Central memory CD8-positive, alpha-beta T cell (primary cell): ENCODE results near the gene TGM6.

Experiments used
- ATAC-seq: fragments of 150-1000 bp; cut with Tn5 transposase; replicated peaks from 2 replicates; pipeline ENCODE4 v1.10.0; 2022; ENCODE audit warnings: mild to moderate bottlenecking, moderate FRiP score, moderate number of reproducible peaks; ENCODE audit not compliant: poor library complexity, severe bottlenecking; ENCODE audit errors: extremely low read depth
- DNase-seq, 2 donors: peaks; one replicate each; pipeline ENCODE4 v3.0.0; 2021; ENCODE audit warnings: low spot score in 2 of 2
- H3K27ac Mint-ChIP-seq: one replicate; pipeline ENCODE4 v1.8.0; 2022; ENCODE audit warnings: low read depth, mild to moderate bottlenecking, moderate library complexity, mixed read lengths
- H3K27me3 Mint-ChIP-seq: one replicate; pipeline ENCODE4 v1.8.0; 2022; ENCODE audit warnings: mixed read lengths
- H3K36me3 Mint-ChIP-seq: one replicate; pipeline ENCODE4 v1.8.0; 2022; ENCODE audit warnings: mild to moderate bottlenecking, moderate library complexity, mixed read lengths; ENCODE audit not compliant: insufficient read depth
- H3K4me1 Mint-ChIP-seq: one replicate; pipeline ENCODE4 v1.8.0; 2022; ENCODE audit warnings: mixed read lengths
- H3K4me3 Mint-ChIP-seq: one replicate; pipeline ENCODE4 v1.8.0; 2022; ENCODE audit warnings: mild to moderate bottlenecking, moderate library complexity, mixed read lengths
- H3K9me3 Mint-ChIP-seq: one replicate; pipeline ENCODE4 v1.8.0; 2022; ENCODE audit warnings: mixed read lengths

Gene TGM6

DNA sequence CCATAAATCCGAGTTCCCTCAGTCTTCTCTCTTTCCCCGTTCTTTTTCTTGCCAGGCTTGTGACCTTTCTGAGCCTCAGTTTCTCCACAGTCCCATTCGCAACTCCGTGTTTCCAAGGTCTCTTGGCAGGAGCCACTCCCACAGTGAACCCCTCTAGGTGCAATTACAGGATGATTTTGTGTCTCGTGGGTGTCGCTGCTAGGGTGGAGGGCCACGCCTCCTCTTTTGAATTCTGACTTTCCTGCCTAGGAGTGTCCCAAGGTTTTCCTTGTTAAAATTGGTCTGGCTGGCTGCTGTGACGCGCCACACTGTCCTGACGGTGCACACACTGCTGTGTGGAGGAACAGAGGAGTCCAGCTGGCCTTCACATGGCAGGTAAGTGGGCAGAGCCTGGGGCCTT, at the start of gene TGM6:
Gene TGM6 (plus strand): TSS at position 301 of the 400 bp plus-strand sequence. CDS start 68 bp downstream, at position 369.
- H3K27ac Mint-ChIP-seq = no peak within 1 kb of the TSS
- no peak for ATAC-seq
- H3K4me3 Mint-ChIP-seq = peak within 1 kb of the TSS; percentile 61
- H3K9me3 Mint-ChIP-seq = no peaks in the 10 kb centered on the region
- DNase-seq = no peak
- no peaks in the 10 kb centered on the region for H3K27me3 Mint-ChIP-seq
- peaks cover 2% of the 10 kb centered on the region for H3K36me3 Mint-ChIP-seq
- peaks cover 44% of the 10 kb centered on the region for H3K4me1 Mint-ChIP-seq

DNA sequence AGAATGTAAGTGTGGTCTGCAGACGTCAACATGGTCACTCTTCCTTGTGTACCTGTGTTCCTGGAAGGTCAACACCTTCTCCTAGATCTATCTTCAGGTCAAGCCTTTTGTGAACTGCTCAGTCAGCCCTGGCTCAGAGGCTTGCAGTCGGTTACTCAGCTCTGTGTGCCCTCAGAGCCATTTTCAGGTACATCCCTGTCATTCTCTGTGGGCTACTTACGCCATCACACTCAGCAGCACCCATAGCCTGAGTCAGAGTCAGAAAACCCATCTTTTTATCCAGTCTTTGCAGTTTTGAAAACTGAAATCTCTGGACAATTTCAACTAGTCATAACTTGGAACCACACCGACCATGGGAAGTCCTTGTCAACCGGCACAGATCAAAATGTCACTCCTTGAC, 49.6 kb upstream of the TGM6 start:
- H3K36me3 Mint-ChIP-seq = no peaks in the 10 kb centered on the region
- H3K27ac Mint-ChIP-seq = no peak overlapping the region
- peaks cover 58% of the 10 kb centered on the region for H3K27me3 Mint-ChIP-seq
- no peaks in the 10 kb centered on the region for H3K9me3 Mint-ChIP-seq
- H3K4me3 Mint-ChIP-seq = no peak overlapping the region
- H3K4me1 Mint-ChIP-seq = no peaks in the 10 kb centered on the region
- DNase-seq (no peak), ATAC-seq (no peak)

DNA sequence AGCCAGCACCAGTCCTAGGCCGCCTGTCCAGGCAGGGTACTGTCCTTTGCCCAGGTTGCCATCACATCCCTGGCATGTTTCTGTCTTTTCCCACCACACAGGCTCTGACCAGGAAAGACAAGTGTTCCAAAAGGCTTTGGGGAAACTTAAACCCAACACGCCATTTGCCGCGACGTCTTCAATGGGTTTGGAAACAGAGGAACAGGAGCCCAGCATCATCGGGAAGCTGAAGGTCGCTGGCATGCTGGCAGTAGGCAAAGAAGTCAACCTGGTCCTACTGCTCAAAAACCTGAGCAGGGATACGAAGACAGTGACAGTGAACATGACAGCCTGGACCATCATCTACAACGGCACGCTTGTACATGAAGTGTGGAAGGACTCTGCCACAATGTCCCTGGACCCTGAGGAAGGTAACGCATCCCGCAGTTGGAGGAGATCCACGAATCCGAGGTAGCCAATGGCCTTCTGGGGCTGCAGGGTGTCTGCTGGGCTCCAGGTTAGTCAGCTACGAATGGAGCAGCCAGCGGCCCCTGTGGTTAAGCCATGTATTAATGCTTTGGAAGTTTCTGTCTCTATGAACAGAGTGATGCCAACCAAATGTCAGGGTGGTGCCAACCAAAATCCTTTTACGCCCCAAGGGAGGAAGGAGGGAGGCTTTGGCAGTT, 48.7 kb upstream of the TGM6 start:
- Mint-ChIP-seq H3K27me3 (peaks cover 48% of the 10 kb centered on the region), H3K4me3 (no peak overlapping the region), H3K36me3 (no peaks in the 10 kb centered on the region), H3K27ac (no peak overlapping the region), H3K4me1 (no peaks in the 10 kb centered on the region), H3K9me3 (no peaks in the 10 kb centered on the region)
- DNase-seq = no peak
- no peak for ATAC-seq

DNA sequence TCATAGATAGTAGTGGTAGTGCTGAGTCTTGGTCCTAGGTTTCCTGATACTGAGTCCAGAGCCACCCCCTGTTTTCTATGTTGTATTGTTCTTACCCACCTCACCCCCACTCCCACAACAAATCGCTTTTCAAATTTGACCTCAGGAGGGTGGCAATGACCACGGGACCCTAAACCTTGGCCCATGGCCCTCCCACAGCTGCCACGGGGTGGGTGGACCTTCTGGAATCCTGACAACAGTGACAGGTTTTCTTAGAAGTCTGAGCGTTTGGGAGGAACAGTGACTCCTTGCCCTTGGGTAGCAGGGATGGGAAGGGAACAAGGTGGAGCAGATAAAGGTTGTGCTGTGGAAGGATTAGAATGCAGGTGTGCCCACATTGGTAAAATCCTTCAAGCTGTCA, 48.0 kb upstream of the TGM6 start:
- Mint-ChIP-seq H3K4me3 (no peak overlapping the region), H3K27ac (no peak overlapping the region), H3K9me3 (no peaks in the 10 kb centered on the region), H3K36me3 (no peaks in the 10 kb centered on the region), H3K27me3 (peaks cover 42% of the 10 kb centered on the region), H3K4me1 (no peaks in the 10 kb centered on the region)
- ATAC-seq = no peak
- DNase-seq = no peak

DNA sequence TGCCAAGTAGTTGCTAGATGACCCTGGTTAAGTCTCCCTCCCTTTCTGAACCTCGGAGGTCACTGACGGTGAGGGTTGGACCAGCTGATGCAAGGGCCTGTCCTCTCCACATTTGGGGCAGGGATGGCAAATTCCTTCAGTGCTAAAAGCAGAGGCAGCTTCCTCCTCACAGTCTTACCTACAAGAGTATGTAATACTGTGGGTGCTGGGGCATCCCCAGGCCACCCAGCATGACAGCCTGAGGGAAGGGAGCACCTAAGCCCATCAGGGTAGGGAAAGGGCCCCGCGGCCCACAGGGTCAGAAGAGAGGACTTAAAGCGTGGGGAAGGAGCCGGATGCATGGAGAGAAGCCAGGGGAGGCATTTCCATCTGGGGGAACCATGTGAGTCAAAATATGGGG, 46.9 kb upstream of the TGM6 start:
- Mint-ChIP-seq H3K4me3 (no peak overlapping the region), H3K27ac (no peak overlapping the region), H3K9me3 (no peaks in the 10 kb centered on the region), H3K36me3 (no peaks in the 10 kb centered on the region), H3K4me1 (no peaks in the 10 kb centered on the region), H3K27me3 (peaks cover 33% of the 10 kb centered on the region)
- ATAC-seq (no peak), DNase-seq (no peak)

DNA sequence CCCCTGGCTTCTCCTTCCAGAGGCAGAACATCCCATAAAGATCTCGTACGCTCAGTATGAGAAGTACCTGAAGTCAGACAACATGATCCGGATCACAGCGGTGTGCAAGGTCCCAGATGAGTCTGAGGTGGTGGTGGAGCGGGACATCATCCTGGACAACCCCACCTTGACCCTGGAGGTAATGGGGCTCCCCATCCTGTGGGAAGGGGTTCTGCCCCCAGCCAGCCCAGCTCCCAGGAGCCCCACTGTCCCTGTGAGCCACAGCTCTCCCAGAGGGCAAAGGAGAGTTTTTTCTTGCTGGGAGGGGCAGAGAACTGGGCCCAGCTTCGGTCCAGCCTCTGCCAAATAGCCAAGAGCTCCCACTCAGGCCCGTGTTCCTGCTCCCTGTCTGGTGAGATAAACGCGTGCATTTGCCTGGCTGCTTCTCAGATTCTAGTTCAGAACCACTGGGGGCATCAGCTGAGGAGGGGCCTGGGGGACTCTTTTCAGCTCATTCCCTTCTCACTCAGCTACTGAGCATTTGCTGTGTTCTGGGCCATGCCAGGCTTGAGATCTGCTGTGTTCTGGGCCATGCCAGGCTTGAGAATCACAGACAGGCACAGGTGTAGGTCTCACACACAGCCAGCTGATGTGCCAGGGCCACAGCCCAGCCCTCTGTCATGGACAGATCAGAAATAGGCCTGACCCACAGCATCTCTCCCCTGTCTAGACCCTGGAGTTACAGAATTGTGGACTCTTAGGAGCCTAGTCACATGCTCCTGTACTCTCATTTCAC, 45.4 kb upstream of the TGM6 start:
- Mint-ChIP-seq H3K36me3 (no peaks in the 10 kb centered on the region), H3K27me3 (peaks cover 33% of the 10 kb centered on the region), H3K27ac (no peak overlapping the region), H3K4me1 (no peaks in the 10 kb centered on the region), H3K9me3 (no peaks in the 10 kb centered on the region), H3K4me3 (no peak overlapping the region)
- no peak for ATAC-seq
- no peak for DNase-seq

DNA sequence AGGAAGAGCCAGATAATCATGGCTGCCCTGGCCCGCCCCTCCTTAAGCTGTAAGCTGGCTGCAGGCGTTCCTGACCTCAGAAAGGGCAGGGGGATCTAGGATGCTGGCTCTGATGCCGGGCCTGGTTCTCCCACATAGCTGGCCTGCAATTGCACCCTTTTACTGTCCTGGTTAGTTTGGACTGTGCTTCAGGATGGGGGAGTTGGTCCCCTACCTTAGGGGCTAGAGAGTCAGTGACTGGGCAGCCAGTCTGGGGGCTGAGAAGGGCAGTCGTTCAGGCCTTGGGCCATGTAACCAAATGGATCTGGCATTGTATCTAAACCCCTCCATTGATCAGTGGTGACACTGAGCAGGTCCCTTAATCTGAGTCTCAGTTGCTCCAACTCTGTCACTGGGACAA, 44.2 kb upstream of the TGM6 start:
- H3K27ac Mint-ChIP-seq = no peak overlapping the region
- no peaks in the 10 kb centered on the region for H3K36me3 Mint-ChIP-seq
- no peak for ATAC-seq

DNA sequence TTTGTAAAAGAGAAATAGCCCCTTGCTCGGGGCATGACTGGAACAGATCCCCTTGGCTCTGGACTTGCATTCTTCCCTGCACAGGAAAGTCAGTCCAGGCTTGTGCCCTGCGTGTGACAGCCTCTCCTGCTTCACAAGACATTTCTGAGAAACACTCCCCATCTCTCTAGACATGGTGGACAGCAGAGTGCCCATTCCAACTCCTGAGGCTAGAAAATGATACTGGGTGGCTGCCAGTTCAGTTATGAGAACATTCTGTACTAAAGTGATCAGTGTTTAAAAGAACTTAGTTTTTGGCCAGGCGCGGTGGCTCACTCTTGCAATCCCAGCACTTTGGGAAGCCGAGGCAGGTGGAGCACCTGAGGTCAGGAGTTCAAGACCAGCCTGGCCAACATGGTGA, 43.6 kb upstream of the TGM6 start:
- Mint-ChIP-seq H3K4me3 (no peak overlapping the region), H3K4me1 (no peaks in the 10 kb centered on the region), H3K27ac (no peak overlapping the region), H3K36me3 (no peaks in the 10 kb centered on the region), H3K27me3 (peaks cover 51% of the 10 kb centered on the region), H3K9me3 (no peaks in the 10 kb centered on the region)
- no peak for DNase-seq
- ATAC-seq = no peak

More for the DNA sequence above, 44.2 kb upstream of the TGM6 start:
- Mint-ChIP-seq H3K9me3 (no peaks in the 10 kb centered on the region), H3K4me3 (no peak overlapping the region), H3K27me3 (peaks cover 44% of the 10 kb centered on the region), H3K4me1 (no peaks in the 10 kb centered on the region)
- DNase-seq = no peak

DNA sequence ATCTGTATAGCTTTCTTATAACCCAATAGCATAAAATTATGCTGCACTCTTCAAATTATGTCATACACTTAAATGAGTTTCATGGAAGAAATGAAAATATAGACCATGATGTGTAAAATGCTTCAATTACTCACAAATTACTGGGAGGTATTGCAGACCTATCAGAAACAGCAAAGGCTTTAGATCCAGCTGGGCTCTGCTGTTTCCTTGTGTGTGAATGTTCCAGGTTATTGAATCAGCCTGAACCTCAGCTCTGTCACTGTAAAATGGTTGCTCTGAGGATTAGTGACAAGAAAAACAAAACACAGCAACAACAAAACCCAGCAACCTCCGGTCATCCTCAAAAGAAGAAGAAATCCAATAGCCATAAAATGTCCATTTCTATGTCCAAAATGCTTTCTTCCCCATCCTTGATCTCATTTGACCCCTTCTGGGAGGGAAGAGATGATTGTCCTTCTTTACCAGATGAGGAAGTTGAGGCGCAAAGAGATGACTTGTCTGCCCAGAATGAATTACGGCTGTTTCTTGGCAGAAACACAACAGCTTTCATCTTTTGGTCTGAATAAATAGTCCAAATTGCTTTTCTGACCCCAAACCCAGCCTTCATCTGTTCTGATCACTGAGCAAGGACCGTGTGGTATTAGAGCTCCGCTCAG, 42.2 kb upstream of the TGM6 start:
- H3K27me3 Mint-ChIP-seq = peaks cover 50% of the 10 kb centered on the region
- no peaks in the 10 kb centered on the region for H3K36me3 Mint-ChIP-seq
- ATAC-seq (no peak), DNase-seq (no peak)
- H3K4me1 Mint-ChIP-seq = no peaks in the 10 kb centered on the region
- no peak overlapping the region for H3K27ac Mint-ChIP-seq
- H3K4me3 Mint-ChIP-seq = no peak overlapping the region
- no peaks in the 10 kb centered on the region for H3K9me3 Mint-ChIP-seq

DNA sequence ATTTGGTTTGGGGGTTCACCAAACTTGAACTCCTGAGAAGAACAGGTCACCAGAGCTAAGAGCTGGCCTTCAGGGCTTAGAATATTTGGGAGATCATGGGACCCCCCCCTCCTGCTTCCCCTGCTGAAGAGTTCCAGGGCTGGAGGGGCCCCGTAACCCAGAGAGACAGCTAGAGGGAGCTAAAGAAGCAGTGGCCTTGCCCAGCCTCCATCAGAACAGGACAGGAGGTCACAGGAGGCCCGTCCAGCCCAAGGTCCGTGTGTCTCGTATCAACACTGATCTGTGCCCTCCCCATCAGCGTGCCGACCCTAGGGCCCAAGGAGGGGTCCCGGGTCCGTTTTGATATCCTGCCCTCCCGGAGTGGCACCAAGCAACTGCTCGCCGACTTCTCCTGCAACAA, 40.6 kb upstream of the TGM6 start:
- no peak for ATAC-seq
- Mint-ChIP-seq H3K9me3 (no peaks in the 10 kb centered on the region), H3K4me1 (no peaks in the 10 kb centered on the region), H3K36me3 (no peaks in the 10 kb centered on the region), H3K27me3 (peaks cover 43% of the 10 kb centered on the region), H3K27ac (no peak overlapping the region), H3K4me3 (no peak overlapping the region)
- no peak for DNase-seq

DNA sequence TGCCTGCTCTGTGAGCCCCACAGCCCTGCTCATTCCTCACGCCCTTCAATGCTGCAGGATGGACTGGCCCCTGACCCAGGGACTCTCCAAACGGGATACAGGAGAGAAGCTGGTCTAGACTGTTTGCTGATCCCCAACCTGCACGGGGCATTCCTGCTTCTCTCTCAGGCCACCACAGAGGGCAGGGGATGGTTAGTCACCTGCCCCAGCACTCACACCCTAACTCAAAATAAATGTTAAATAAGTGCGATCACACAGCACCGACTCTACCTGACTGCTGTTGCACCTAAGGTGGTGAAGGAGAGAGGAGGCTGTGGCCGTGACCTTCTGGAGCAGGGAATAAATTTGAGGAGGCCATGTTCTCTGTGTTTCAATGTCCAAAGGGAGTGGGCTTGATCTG, 39.9 kb upstream of the TGM6 start:
- Mint-ChIP-seq H3K9me3 (no peaks in the 10 kb centered on the region), H3K4me3 (no peak overlapping the region), H3K27ac (peak overlapping the region; percentile 68), H3K36me3 (no peaks in the 10 kb centered on the region), H3K27me3 (peaks cover 43% of the 10 kb centered on the region), H3K4me1 (no peaks in the 10 kb centered on the region)
- ATAC-seq = no peak
- no peak for DNase-seq

DNA sequence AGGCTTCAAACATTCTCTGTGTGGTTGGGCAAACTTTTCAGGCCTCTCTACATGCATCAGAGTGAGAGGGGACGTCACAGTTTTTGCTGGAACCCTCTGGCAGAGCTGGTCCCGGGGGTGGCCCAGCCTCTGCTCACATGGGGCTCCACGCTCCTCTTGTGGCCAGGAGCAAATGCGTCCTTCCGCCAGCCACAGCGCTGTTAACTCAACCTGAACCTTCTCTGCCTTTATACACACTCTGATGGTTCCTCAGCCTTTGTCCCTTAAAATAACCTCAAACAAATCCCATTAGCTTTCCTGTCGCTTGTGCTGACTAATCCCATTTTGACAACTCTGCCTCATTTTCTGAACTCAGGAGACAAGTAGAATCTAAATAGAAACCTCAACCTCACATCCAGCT, 39.4 kb upstream of the TGM6 start:
- H3K4me3 Mint-ChIP-seq = no peak overlapping the region
- DNase-seq (no peak), ATAC-seq (no peak)
- H3K4me1 Mint-ChIP-seq = no peaks in the 10 kb centered on the region
- H3K9me3 Mint-ChIP-seq = no peaks in the 10 kb centered on the region
- no peak overlapping the region for H3K27ac Mint-ChIP-seq
- no peaks in the 10 kb centered on the region for H3K36me3 Mint-ChIP-seq
- H3K27me3 Mint-ChIP-seq = peaks cover 43% of the 10 kb centered on the region

DNA sequence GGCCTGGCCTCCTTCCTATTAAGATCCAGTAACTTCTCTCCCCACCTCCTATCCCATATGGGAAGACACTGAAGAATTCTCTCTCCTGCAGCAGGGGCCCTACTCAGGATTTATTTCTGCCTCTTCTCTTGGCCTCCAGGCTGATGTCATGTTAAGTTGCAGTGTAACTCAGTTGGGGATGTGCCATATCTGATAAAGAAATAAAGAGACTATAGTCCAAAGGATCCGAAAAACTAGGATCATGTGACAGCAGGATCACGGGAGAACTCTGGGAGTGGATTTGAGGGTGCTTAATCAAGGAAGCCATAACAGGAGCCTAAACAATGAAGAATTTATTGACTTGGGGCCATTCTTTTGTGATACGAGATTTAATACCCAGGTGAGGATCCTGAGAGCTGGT, 38.5 kb upstream of the TGM6 start:
- H3K36me3 Mint-ChIP-seq = no peaks in the 10 kb centered on the region
- no peaks in the 10 kb centered on the region for H3K9me3 Mint-ChIP-seq
- H3K4me1 Mint-ChIP-seq = no peaks in the 10 kb centered on the region
- H3K27ac Mint-ChIP-seq = no peak overlapping the region
- ATAC-seq = no peak
- no peak overlapping the region for H3K4me3 Mint-ChIP-seq
- DNase-seq = no peak
- H3K27me3 Mint-ChIP-seq = peaks cover 45% of the 10 kb centered on the region
